Activated CD8-positive, alpha-beta memory T cell treated with anti-CD3 and anti-CD28 coated beads, Interleukin-2, amount 50 U/mL, for 4 hours (primary cell): ENCODE data around the gene C14orf93.

Experiments
- DNase-seq: peaks from one replicate; pipeline ENCODE4 v3.0.0-alpha.2; 2020

C14orf93 gene

DNA sequence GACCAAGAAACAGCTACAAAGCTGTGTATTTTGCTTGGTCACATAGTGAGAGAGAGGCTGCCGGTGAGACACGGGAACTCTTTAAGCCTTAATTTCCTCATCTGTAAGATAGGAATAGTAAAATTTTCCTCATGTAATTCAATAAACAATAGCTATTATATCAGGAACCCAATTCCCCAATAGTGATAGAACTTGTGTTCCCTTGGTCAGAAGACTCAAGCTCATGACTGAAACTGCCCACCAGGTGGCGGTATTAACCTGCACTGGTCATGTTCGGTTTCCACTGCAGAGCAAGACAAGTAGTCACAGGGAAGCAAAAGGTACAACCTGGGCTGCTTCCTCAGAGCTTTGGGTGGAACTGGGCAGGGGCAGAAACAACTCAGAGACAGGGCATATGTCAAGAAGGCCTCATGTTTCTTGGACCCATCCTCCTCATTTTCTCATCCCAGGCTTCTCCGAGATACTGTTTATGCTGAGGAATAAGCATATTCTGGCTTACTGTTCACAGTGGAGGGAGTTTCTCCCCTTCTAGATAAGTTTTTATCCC, 23.4 kb downstream of the C14orf93 start:
- DNase-seq, result peak; percentile 91

- no peak for DNase-seq
Observed at GRCh38 chr14:22985894-22986507, 23.9 kb downstream of the C14orf93 start.

- no peak for DNase-seq
Observed at GRCh38 chr14:22984959-22985658, 24.8 kb downstream of the C14orf93 start.

DNA sequence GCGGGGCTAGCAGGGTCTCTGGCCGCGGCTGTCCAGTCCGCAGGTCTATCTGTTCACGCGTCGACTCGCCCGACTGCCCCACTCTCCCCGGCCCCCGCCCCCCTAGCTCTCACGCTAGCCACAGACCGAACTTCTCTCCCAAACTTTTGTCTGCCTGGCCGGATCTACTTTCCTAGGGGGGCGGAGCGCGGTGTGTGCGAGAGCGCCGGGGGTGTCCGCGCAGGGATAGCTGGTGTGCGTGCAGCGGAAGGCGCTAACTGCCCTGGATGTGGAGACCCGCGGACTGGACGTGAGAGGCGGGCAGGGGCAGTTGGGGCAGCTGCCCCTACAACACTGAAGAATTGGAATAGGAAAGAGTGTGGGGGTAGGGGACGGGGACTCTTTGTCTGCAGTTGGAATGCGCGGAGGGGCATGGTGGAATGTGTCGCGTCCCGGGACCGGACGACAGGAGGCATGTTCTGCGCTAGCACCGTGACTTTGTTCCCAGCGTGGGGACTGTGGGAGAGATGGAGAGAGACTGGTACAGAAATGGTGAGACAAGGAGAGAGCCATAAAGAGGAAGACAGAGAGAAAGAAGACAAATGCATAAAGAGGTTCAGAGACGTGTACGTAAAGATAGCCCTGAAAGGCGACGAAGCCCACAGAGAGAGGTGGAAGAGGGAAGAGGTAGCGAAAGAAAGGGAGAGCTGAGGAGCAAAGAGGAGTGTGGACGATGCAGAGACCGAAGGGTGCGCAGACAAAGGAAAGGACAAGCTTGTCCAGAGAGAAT, 27.3 kb downstream of the C14orf93 start, which contains the start of gene AJUBA:
AJUBA (minus strand) TSS at position 75 of the 769 bp plus-strand sequence. CDS start 285 bp downstream, outside the sequence.
- peak; percentile 75 for DNase-seq

GRCh38 chr14:22981876-22982476, 28.0 kb downstream of the C14orf93 start:
- DNase-seq, result no peak

GRCh38 chr14:22981090-22981875, 28.7 kb downstream of the C14orf93 start:
- DNase-seq, result no peak

- peak; percentile 53 for DNase-seq
Observed at GRCh38 chr14:22980672-22981089, 29.3 kb downstream of the C14orf93 start.

DNA sequence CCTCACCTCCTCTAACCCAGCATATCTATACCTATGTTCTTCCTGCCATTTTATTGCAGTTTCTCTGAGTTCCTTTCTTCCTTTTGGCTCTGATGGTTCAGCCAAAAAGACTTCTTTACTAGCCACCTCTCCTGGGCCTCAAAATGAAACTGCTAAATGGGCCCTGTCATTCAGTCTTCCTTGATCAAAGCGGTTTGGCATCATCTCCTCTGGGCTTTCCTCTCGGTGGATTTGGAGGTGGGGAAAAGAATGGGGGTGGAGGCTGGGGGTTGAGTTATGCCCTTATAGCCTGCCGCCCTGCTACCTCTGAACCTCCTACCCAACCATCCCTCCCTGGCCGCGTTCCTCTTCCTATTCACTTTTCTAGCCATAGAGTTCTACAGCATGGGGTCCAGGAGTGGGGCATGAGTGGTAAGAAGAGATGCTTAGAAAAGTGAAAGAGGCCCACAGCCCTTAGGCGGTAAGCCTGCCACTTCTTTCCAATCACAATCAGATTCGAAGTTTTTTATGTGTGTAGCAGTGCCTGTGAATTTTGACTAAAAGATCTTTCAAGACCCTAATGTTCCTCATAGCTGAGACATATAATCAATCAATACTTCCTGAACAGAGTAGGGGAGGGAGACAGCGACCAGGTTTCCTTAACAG, 30.1 kb downstream of the C14orf93 start:
- no peak for DNase-seq

DNA sequence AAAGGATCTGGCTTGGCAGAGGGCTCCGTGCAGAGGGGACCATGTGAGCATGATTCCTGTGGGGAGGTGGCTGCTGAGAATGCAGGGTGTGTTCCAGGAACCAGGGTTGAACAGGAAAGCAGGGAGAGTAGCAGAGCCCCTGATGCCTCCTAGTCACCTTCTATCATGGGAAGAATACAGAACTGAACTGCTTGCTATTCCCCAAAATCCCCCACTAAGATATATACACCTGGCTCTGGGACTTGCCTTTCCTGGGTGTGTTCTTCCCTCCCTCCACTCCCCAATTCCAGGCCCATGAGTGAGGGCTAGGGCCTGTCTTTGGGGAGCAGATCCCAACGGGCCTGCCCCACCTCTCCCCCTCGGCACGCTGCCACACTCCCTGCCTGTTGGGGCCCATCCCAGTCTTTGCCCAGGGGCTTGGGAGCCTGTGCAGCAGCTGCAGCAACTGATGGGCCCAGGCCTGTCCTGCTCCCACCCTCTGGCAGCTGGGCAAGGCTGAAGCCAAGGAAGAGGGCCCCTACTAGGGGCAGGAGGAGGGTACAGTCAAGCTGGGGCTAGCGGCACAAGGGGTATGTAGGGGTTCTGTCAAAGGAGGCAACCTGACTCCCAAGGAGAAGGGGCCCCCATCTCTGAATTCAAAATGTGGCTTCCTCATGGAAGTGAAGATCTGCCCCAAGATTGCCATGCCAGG, 30.8 kb downstream of the C14orf93 start:
- no peak for DNase-seq

GRCh38 chr14:22978487-22978837, 31.5 kb downstream of the C14orf93 start:
- DNase-seq, result no peak

- no peak for DNase-seq
Observed at GRCh38 chr14:22977684-22978486, 32.1 kb downstream of the C14orf93 start.

GRCh38 chr14:22977434-22977683, 32.6 kb downstream of the C14orf93 start:
- no peak for DNase-seq

DNA sequence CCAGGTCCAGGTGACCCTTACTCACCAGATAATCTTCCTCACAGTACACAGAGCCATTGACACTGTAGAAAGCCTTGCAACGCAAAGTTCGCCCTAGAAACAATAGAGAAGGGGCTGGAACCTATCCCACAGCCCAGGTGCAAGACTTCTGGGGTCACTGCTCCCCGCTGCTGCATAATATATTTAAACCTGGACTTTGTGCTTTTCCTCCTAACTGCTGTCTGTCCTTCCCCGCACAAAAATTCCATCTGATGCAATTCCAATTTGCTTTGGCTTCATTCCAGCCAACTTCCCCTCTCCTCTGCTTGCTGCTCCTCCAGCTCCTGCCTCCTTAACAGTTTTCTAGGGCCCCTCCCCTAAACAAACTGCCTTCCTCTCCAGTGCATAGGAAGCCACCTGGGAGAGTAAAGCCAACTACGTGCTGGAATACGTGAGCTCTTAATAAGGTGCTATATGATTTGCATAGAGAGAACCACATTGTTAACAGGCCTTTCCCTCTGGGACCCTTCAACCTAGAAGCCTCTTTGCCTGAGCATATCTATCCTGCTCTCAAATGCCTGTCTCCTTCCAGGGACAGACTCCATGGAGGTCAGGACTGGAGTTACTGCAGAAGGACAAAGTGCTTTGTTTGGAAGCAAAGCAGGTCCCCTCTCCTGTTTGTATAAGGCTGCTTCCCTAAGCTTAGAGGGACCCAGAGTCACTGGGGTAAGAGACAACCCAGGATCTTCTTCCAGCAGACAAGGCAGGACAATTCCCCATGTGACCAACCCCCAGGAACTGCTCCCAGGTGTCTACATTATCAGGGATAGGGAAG, 33.1 kb downstream of the C14orf93 start:
- DNase-seq, result no peak

- DNase-seq, result no peak
Observed at GRCh38 chr14:22974530-22975313, 35.2 kb downstream of the C14orf93 start.

GRCh38 chr14:22973217-22974032, 36.5 kb downstream of the C14orf93 start:
- peak; percentile 41 for DNase-seq

DNA sequence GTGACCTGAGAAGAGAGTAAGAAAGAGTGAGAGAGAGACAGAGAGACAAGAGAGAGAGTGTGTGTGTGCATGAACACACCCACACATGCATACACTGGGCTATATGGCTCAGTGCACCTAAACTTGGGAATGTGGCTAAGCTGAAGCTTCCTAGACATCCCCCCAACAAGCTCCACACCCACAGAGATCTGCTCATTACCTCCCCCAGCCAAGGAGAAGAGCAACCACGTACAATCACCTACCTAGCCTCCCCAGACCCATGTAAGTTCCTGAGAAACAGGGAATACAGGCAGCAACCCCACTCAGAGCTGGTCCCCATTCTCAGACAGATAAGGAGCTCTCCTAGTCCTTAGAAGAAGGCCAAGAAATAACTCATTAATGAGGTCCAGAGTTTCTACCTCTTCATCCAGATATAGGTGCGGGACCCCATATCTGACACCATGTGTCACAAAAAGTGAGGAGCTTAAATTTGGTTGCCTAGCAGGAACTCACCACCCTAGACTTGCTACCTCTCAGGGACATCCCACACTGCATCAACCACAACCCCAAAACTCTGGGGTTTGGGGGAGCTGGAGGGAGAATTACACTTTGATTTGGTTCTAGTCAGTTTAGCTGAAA, 37.5 kb downstream of the C14orf93 start:
- no peak for DNase-seq

GRCh38 chr14:22971152-22971551, 38.8 kb downstream of the C14orf93 start:
- DNase-seq, result no peak
